NCI-H187 (cell line): Measurements from ENCODE around the gene PKP3.
"Not testable (repeated sequence)": the region's sequence is repeated elsewhere in the genome, so short reads cannot be mapped to it uniquely, and the experiment has no call there.

Experiments
- DNase-seq, 2 experiments: peaks; one replicate each; lab custom pipeline; 2025; lab: John Stamatoyannopoulos, UW

The PKP3 gene

GRCh38 chr11:409600-410483 is 15.8 kb downstream of the PKP3 start:
- DNase-seq = no peak

- DNase-seq = not testable (repeated sequence)
Measured at GRCh38 chr11:410711-411110, 16.7 kb downstream of the PKP3 start.

GRCh38 chr11:411520-411919 is 17.5 kb downstream of the PKP3 start:
- not testable (repeated sequence) for DNase-seq

GRCh38 chr11:412641-413119 is 18.7 kb downstream of the PKP3 start:
- DNase-seq = no peak

DNA sequence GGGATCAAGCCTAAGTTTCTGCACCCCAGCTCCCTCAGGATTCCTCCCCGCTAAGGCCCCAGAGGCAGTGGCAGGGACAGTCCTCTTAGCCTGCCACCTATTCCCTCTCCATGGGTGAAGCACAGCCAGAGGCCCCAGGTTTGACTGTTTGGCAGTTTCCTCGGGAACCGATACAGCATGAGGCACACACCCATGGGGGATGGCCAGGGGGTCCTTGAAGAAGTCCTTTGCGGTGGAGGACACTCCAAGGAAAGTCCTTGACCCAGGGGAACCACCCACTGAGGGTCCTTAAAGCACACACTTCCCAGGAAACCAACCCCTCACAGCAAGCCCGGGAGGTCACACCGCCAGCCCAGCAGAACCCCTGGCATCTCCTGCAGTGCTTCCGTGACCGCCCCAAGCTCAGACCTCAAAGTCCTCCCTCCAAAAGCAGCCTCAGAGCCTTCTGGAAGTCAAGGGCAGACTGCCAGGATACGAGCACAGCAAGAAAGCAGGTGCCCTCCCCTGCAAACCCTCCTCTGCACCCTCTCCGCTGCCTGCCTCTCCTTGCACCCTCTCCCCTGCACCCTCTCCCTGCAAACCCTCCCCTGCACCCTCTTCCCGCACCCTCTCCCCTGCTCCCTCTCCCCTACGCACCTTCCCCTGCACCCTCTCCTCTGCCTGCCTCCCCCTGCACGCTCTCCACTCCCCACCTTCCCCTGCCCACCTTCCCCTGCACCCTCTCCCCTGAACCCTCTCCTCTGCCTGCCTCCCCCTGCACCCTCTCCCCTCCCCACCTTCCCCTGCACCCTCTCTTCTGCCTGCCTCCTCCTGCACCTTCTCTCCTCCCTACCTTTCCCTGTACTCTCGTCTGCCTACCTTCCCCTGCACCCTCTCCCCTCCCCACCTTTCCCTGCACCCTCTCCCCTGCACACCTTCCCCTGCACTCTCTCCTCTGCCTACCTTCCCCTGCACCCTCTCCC is 19.4 kb downstream of the PKP3 start:
- no peak for DNase-seq

DNA sequence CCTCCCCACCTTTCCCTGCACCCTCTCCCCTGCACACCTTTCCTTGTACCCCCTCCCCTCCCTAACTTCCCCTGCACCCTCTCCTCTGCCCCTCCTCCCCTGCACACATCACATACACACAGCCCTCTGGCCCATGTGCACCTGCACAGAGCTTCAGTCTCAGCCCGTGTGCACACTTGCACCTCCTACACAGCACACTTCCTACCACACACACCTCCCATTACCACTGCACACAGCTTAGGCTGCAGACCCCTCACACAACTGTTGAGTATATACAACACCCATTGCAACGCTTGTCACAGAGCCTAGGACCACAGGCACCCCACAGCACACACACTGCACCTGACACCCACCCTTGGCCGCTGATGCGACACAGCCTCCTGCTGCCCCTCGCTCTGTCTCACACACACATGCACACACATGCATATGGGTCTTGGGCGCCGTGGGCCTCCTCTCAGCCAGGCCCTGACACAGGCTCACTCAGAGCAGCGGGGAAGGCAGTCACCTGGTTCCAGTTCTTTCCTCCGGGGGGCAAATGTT is 20.4 kb downstream of the PKP3 start:
- DNase-seq = no peak

DNA sequence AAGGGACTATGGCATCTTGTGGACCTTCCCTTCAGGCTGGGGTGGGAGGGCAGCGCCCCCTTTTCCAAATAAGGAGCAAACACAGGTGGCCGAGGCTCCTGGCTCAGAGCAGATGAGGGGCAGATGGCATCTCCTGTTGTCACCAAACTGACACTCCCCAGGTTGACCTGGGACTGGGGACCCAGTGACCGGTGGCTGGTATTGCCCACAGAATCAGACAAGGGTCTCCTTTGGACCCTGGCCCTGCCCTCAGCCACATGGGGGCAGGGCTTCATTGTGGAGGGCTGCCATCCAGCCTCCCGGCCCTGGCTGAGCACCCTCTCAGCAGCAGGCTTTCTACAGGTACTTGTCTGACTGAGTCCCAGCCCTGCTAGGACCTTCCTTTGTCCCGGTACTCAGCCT is 21.6 kb downstream of the PKP3 start:
- no peak for DNase-seq

DNA sequence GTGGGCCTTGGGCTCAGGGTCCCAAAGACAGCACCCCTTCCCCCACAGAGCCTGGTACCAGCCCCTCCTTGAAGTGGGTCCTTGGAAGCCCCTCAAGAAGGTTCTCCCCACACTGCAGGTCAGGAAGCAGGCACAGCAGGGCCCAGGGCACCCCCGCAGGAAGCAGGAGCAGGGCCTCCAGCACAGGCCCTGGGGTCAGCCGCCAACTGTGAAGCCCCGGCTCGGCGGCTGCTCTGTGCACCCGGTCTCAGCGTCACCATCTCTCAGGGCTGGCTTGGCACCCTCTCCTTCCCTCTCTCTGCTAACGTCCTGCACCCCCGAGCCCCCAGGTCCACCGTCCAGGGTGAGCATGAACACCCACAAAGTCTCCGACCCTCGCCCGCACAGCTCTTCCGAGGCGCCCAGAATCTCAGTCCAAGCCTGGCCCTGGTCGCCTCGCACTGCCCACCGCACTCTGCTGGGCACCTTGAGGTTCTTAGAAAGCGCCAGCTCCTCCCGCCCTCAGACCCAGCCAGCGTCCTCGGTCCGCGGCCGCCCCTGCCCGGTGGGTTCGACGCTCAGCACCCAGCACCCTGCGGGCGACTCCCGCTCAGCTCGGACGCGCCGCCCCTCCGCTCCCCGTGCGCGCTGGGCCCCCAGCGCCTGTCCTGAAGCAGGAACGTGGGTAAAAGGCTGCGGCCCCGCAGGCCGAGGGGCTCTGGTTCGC is 22.2 kb downstream of the PKP3 start:
- no peak for DNase-seq

DNA sequence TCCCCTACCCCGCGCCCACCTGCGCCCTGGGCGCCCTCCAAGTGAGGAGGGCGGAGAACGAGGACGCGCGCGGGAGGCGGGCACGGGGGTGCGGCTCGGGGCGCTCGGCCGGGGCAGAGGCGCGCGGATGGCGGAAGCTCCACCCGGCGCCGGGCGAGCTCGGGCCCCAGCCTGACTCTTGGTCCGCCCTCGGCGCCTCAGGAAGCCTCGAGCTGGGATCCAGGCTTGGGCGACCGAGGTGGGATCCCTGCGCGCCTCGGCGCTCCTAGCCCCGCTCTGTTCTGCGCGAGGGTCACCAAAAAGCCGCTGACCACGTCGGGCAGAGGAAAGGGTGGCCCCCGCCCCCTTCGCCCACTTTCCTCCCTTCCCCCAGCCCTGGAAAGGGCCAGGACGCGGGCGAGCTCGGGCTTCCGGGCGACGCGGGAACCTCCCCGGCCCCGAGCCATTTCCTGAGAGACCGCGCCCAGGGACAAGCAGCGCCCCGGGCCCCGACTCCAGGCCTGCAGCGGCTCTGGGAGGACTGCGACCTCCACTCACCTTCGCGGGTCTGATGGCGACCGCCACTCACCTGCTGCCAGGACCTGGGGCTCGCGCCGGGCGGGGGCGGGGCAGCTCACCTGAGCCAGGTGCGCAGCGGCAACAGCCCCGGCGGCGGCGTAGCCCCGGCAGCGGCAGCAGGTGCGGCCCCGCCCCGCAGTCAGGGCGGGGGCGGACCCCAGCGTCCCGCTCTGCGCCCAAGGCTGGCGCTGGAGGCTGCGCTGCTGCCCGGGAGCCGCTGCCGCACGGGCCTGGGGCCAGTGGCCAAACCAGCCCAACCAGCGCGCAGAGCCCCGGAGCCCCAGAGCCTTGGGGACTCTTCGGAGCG is 23.0 kb downstream of the PKP3 start:
- peak; percentile 35 to 83 for DNase-seq

GRCh38 chr11:417652-418342 is 23.8 kb downstream of the PKP3 start:
- DNase-seq = no peak

GRCh38 chr11:418343-419247 is 24.6 kb downstream of the PKP3 start:
- no peak for DNase-seq

DNA sequence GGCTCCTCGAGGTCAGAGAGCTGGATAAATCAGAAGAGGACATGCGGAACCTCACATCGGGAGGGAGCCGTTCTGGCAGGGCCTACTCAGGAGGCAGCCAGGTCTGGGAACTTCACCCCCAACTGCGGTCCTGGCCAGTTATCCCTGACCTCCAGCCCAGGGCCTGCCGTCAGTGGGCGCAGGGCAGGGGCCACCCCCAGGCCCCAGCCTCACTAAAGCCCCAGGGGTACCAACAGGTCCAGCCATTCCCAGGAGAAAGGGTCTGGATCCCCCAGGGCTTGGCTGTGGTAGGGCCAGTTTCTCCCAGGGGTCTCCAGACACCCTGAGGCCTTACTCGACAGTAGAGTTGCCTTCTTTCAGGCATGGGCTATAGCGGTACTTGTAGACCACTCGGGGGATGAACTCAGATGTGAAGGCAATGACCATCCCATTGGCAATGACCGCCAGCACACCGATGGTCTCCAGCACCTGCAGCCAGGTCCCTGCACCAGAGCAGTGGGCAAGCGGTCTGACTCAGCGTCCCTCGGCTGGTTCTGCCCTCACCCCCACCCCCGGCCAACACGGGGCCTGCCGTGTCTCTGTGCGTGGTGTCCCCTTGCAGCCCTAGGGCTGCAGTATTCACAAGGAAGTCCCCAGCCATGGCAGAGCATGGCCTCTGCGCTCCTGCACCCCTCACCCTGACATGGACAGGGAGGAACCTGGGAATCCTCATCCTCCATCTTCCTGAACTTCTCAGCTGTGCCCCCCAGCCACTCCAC is 25.4 kb downstream of the PKP3 start:
- no peak for DNase-seq

DNA sequence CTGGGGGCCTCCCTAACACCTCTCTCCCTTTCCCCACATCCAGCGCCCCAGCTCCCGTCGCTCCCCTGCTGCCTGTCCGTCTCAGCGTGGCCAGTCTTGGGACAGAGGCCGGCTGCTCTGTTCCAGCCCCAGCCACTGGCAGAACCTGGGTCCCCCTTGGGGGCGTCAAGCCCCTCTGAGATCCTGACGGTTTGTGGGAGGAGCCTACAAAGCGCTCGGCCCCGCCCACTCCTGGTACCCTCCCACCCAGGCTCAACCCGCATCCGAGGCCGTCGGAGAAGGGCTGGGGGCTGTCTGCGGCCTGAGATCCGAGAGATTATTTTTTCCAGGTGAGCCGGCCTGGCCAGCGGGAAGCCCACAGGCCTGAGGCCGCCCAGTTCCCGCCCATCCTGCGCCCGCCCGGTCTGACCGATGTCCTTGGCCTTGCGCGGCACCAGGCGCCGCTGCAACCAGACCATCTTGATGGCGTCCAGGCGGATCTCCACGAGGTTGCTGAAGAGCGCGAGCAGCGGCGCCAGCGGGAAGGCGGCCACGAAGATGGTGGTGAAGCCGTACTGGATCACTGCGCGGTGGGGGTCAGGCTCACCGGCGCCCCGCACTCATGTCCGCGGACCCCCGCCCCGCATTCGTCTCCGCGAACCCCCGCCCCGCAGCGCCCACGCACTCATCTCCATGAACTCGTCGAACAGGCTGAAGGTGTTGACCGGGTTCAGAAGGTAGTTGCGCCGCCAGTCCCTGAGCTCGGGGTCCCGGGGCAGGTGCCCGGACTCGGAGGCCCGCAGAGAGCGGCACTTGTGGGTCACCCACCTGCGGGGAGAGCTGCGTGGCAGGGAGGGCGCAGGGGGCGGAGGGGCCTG is 26.3 kb downstream of the PKP3 start:
- no peak for DNase-seq

DNA sequence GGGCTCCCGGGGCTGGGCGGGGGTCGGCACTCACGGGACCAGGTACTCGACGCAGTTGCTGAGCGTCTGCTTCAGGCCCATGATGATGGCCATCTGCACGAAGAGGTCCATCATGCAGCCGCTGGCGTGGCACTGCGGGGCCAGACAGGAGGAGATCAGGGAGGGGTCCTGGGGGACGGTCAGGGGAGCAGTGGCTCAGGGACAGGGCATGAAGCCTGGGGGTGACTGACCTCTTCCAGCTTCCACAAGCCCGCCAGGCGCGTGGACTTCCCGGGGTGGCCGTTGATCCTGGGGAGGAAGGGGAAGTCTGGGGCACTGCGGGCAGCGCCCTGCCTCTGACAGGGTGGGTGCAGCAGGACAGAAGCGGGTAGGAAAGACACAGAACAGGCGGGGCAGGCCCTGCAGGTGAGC is 26.9 kb downstream of the PKP3 start:
- no peak for DNase-seq

GRCh38 chr11:422249-422656 is 28.2 kb downstream of the PKP3 start:
- no peak for DNase-seq

GRCh38 chr11:424232-424631 is 30.2 kb downstream of the PKP3 start:
- no peak for DNase-seq

DNA sequence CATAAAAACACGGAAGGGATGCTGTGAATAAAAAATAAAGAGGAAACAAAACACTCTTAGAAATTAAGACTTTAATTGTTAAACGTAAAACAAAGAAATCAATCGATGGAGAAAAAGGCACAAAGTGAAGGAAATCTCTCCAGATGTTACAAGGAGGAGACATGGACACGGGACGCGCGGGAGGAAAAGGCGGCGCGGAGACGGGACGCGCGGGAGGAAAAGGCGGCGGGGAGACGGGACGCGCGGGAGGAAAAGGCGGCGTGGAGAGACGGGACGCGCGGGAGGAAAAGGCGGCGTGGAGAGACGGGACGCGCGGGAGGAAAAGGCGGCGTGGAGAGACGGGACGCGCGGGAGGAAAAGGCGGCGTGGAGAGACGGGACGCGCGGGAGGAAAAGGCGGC is 30.8 kb downstream of the PKP3 start:
- DNase-seq = not testable (repeated sequence)
